Liver (tissue), 9 donors: ENCODE results near the gene TMEM139. TPM values are rescaled to one million over a fixed set of nuclear protein-coding genes. Genes with fewer than 3 reads are reported as not detected.

Source experiments
- DNase-seq: peaks from one replicate; pipeline ENCODE4 v3.0.0-alpha.2; 2017; ENCODE audit warnings: low spot score
- H3K27ac ChIP-seq, 2 donors: one replicate each; pipeline ENCODE4 v1.7.0; 2013; ENCODE audit warnings: inconsistent platforms in 2 of 2, low read length in 2 of 2, control low read depth in 1 of 2, low read depth in 1 of 2, mild to moderate bottlenecking in 1 of 2
- H3K27me3 ChIP-seq, 4 donors: one replicate each; pipeline versions ENCODE4 v1.6.1 to v1.7.0; 2013; ENCODE audit warnings: low read length in 3 of 4, inconsistent platforms in 1 of 4, mild to moderate bottlenecking in 1 of 4, moderate library complexity in 1 of 4; ENCODE audit not compliant: control insufficient read depth in 4 of 4, insufficient read depth in 4 of 4
- H3K36me3 ChIP-seq, 4 donors: one replicate each; pipeline versions ENCODE4 v1.6.1 to v1.7.0; 2013; ENCODE audit warnings: low read length in 3 of 4, mild to moderate bottlenecking in 3 of 4, low read depth in 1 of 4, moderate library complexity in 1 of 4; ENCODE audit not compliant: control insufficient read depth in 4 of 4, insufficient read depth in 3 of 4
- H3K4me1 ChIP-seq, 4 donors: one replicate each; pipeline versions ENCODE4 v1.6.1 to v1.7.0; 2013; ENCODE audit warnings: low read length in 3 of 4, mild to moderate bottlenecking in 3 of 4, moderate library complexity in 1 of 4; ENCODE audit not compliant: control insufficient read depth in 4 of 4, insufficient read depth in 4 of 4
- H3K4me3 ChIP-seq, 3 donors: one replicate each; pipeline versions ENCODE4 v1.6.1 to v1.7.0; 2013; ENCODE audit warnings: low read length in 3 of 3, control low read depth in 1 of 3, low read depth in 1 of 3, mild to moderate bottlenecking in 1 of 3
- H3K9ac ChIP-seq, 2 donors: one replicate each; pipeline ENCODE4 v1.7.0; 2013; ENCODE audit warnings: low read length in 2 of 2, mild to moderate bottlenecking in 2 of 2, moderate library complexity in 2 of 2, control low read depth in 1 of 2, low read depth in 1 of 2
- H3K9me3 ChIP-seq, 4 donors: one replicate each; pipeline versions ENCODE4 v1.6.1 to v1.7.0; 2013; ENCODE audit warnings: low read length in 3 of 4; ENCODE audit not compliant: control insufficient read depth in 4 of 4
- ATF3 ChIP-seq: IDR thresholded peaks from 2 replicates; pipeline ENCODE4 v1.6.1; 2016; ENCODE audit warnings: antibody characterized with exemption
- EGR1 ChIP-seq, 2 donors: IDR thresholded peaks; 2 replicates each; pipeline ENCODE4 v1.6.1; 2016 to 2018; ENCODE audit warnings: antibody characterized with exemption in 2 of 2, low read depth in 2 of 2
- FOXA1 ChIP-seq: IDR thresholded peaks from 2 replicates; pipeline ENCODE4 v1.6.1; 2016; ENCODE audit warnings: antibody characterized with exemption
- FOXA2 ChIP-seq: IDR thresholded peaks from 2 replicates; pipeline ENCODE4 v1.6.1; 2016; ENCODE audit warnings: antibody characterized with exemption
- HNF4A ChIP-seq, 2 donors: conservative IDR thresholded peaks; 2 replicates each; pipeline ENCODE4 v1.6.1; 2016; ENCODE audit warnings: antibody characterized with exemption in 2 of 2, mild to moderate bottlenecking in 2 of 2
- HNF4G ChIP-seq: IDR thresholded peaks from 2 replicates; pipeline ENCODE4 v1.6.1; 2016; ENCODE audit warnings: antibody characterized with exemption
- JUND ChIP-seq, 2 donors: IDR thresholded peaks; 2 replicates each; pipeline ENCODE4 v1.6.1; 2016; ENCODE audit warnings: antibody characterized with exemption in 2 of 2
- NR2F2 ChIP-seq: IDR thresholded peaks from 2 replicates; pipeline ENCODE4 v1.6.1; 2016; ENCODE audit warnings: antibody characterized with exemption
- RXRA ChIP-seq, 2 donors: IDR thresholded peaks; 2 replicates each; pipeline ENCODE4 v1.6.1; 2017 to 2018; ENCODE audit warnings: antibody characterized with exemption in 2 of 2, mild to moderate bottlenecking in 1 of 2
- SP1 ChIP-seq: IDR thresholded peaks from 2 replicates; pipeline ENCODE4 v1.6.1; 2018; ENCODE audit warnings: antibody characterized with exemption, mild to moderate bottlenecking
- TAF1 ChIP-seq: conservative IDR thresholded peaks from 2 replicates; pipeline ENCODE4 v1.6.1; 2016; ENCODE audit warnings: antibody characterized with exemption, mild to moderate bottlenecking
- YY1 ChIP-seq: IDR thresholded peaks from 2 replicates; pipeline ENCODE4 v1.6.1; 2016; ENCODE audit warnings: antibody characterized with exemption, mild to moderate bottlenecking
- WGBS: extraction: QIAGEN DNeasy Blood & Tissue Kit; methylation state at CpG from one replicate; pipeline ENCODE4 v1.1.7; 2013; 5-methylcytosine and 5-hydroxymethylcytosine counted together
- polyA plus RNA-seq, 2 donors: library from polyadenylated mRNA; stranded (reverse) in 1 of 2; unstranded in 1 of 2; fragments of 200-250 nt in 1 of 2; fragments of >200 nt in 1 of 2; fragmentation: Nextera tagmentation in 1 of 2; extraction: Ambion mirVana in 1 of 2; gene quantifications; one replicate each; pipeline versions ENCODE4 v1.2.1 to v1.2.3, GENCODE V29; 2013 to 2015
- total RNA-seq, 2 donors: library from RNA; depleted of rRNA; stranded (reverse); fragments of >200 nt; gene quantifications; one replicate each; pipeline ENCODE4 v1.2.3, GENCODE V29; 2014
- TF ChIP-seq, protein P1 (sequence below): IDR thresholded peaks from 2 replicates; pipeline ENCODE4 v1.6.1; 2016; ENCODE audit warnings: antibody characterized with exemption
- TF ChIP-seq, protein P2 (sequence below): fragments of 150-350 bp; IDR thresholded peaks from 2 replicates; pipeline ENCODE4 v1.5.1; 2017; ENCODE audit warnings: improper control_type of control experiment, low read depth, low read length; ENCODE audit not compliant: missing input control
- TF ChIP-seq, protein P3 (sequence below): IDR thresholded peaks from 2 replicates; pipeline ENCODE4 v1.6.1; 2016; ENCODE audit warnings: antibody characterized with exemption
- donor health status: healthy.
- donor health status: healthy.
- donor health status: healthy.
- donor health status: healthy.
- donor health status: healthy.

The TMEM139 gene
- total and polyA plus RNA-seq, 4 donors, result 3.0 to 8.6 (median 5.5) TPM

DNA sequence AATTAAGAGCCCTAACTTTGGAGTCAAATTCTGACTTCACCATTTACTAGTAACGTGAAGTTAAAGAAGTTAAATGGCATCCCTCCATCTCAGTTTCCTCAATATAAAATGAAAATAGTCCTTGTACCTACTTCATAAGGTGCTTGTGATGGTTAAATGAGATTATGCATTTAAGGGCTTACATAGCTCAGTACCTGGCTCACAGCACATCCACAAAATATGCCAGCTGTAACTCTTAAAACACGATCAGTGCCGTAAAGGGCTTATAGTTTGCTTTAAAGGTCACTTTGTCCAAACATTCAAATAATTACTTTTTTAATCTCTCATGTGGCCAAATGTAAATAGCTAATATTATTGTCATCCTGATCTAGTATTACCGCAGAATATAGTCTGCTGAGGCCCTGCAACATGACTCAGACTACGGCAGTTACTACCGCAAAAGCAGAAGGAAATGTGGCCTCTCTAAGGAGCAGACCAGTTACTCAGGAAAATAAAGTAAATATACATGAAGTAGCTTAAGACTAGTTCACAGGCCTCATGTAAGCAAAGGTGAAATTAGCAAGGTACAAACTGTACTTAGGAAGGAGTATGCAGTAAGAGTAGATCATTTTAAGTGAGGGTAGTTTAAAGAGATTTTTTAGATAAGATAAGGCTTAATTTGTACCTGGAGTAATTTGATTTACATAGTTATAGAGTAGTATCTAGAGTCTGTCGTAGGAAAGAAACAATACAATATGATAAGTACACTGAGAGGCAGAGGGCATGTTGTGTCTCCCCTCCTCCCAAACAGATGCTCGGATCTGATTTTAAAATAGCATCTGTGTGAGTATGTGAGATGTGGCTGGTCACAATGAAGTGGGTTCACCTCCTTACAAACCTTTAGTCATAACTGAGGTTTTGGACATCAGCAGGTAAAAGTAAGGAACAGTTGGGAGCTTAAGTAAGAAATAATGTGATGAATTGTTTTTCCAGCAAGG lies 16.5 kb downstream of the TMEM139 start:
- Histone ChIP-seq H3K27ac (no peak overlapping the region), H3K36me3 (peaks cover 10 to 53% (median 51%) of the 10 kb centered on the region in 4 donors), H3K4me1 (peaks cover 0 to 15% (median 11%) of the 10 kb centered on the region in 4 donors), H3K27me3 (no peaks in the 10 kb centered on the region), H3K9me3 (no peaks in the 10 kb centered on the region), H3K4me3 (no peak overlapping the region), H3K9ac (no peak overlapping the region)
- no peak for DNase-seq
- 80% methylated on average over 8 of the region's 8 CpGs for WGBS
- no peak for TF ChIP-seq TAF1
- TF ChIP-seq ATF3, result no peak
- TF ChIP-seq FOXA1, result no peak
- no peak for TF ChIP-seq RXRA (IDR thresholded peaks at IDR 0.05)
- TF ChIP-seq, protein P1, sequence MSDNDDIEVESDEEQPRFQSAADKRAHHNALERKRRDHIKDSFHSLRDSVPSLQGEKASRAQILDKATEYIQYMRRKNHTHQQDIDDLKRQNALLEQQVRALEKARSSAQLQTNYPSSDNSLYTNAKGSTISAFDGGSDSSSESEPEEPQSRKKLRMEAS, result no peak
- TF ChIP-seq, protein P2, sequence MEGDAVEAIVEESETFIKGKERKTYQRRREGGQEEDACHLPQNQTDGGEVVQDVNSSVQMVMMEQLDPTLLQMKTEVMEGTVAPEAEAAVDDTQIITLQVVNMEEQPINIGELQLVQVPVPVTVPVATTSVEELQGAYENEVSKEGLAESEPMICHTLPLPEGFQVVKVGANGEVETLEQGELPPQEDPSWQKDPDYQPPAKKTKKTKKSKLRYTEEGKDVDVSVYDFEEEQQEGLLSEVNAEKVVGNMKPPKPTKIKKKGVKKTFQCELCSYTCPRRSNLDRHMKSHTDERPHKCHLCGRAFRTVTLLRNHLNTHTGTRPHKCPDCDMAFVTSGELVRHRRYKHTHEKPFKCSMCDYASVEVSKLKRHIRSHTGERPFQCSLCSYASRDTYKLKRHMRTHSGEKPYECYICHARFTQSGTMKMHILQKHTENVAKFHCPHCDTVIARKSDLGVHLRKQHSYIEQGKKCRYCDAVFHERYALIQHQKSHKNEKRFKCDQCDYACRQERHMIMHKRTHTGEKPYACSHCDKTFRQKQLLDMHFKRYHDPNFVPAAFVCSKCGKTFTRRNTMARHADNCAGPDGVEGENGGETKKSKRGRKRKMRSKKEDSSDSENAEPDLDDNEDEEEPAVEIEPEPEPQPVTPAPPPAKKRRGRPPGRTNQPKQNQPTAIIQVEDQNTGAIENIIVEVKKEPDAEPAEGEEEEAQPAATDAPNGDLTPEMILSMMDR, result no peak
- TF ChIP-seq YY1, result no peak
- no peak for TF ChIP-seq HNF4A (conservative IDR thresholded peaks at IDR 0.05)
- TF ChIP-seq HNF4G, result no peak
- TF ChIP-seq, protein P3, sequence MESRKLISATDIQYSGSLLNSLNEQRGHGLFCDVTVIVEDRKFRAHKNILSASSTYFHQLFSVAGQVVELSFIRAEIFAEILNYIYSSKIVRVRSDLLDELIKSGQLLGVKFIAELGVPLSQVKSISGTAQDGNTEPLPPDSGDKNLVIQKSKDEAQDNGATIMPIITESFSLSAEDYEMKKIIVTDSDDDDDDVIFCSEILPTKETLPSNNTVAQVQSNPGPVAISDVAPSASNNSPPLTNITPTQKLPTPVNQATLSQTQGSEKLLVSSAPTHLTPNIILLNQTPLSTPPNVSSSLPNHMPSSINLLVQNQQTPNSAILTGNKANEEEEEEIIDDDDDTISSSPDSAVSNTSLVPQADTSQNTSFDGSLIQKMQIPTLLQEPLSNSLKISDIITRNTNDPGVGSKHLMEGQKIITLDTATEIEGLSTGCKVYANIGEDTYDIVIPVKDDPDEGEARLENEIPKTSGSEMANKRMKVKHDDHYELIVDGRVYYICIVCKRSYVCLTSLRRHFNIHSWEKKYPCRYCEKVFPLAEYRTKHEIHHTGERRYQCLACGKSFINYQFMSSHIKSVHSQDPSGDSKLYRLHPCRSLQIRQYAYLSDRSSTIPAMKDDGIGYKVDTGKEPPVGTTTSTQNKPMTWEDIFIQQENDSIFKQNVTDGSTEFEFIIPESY, result no peak
- TF ChIP-seq NR2F2, result no peak
- TF ChIP-seq EGR1 (IDR thresholded peaks at IDR 0.05; ENCODE audit: low read depth in 2 of 2), result no peak
- TF ChIP-seq JUND (IDR thresholded peaks at IDR 0.05), result no peak
- TF ChIP-seq SP1, result no peak
- no peak for TF ChIP-seq FOXA2

DNA sequence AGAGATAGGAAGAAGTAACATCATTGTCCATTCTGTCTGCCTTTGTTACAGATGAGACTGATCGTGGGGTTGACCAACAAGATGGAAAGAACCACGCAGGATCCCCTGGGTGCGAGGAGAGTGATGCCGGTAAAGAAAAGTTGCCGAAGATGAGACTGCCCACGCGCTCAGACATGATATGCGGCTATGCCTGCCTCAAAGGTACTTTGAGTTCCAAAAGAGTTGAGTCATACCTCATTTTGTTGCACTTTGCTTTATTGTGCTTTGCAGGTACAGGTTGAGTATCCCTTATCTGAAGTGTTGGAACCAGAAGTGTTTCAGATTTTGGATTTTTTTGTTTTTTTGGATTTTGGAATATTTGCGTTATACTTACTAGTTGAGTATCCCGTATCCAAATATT lies 19.0 kb downstream of the TMEM139 start:
- Histone ChIP-seq H3K36me3 (peaks cover 10 to 53% (median 45%) of the 10 kb centered on the region in 4 donors), H3K4me3 (no peak overlapping the region), H3K27ac (no peak overlapping the region), H3K9ac (no peak overlapping the region), H3K9me3 (no peaks in the 10 kb centered on the region), H3K4me1 (peaks cover 0 to 15% (median 11%) of the 10 kb centered on the region in 4 donors), H3K27me3 (no peaks in the 10 kb centered on the region)
- no peak for TF ChIP-seq EGR1 (IDR thresholded peaks at IDR 0.05; ENCODE audit: low read depth in 2 of 2)
- no peak for TF ChIP-seq HNF4G
- TF ChIP-seq NR2F2, result no peak
- no peak for DNase-seq
- WGBS, result 97% methylated on average over 10 of the region's 10 CpGs
